Stimulated activated CD4-positive, alpha-beta T cell treated with anti-CD3 and anti-CD28 coated beads, Interleukin-1b, Interleukin-23, amount 100 ng/mL, for 48 hours (primary cell): ENCODE measurements around the gene DCLK2.
"Not testable (repeated sequence)": the region's sequence is repeated elsewhere in the genome, so short reads cannot be mapped to it uniquely, and the experiment has no call there.

Experiments used
- DNase-seq: peaks from one replicate; pipeline ENCODE4 v3.0.0-alpha.2; 2020

Gene DCLK2

DNA sequence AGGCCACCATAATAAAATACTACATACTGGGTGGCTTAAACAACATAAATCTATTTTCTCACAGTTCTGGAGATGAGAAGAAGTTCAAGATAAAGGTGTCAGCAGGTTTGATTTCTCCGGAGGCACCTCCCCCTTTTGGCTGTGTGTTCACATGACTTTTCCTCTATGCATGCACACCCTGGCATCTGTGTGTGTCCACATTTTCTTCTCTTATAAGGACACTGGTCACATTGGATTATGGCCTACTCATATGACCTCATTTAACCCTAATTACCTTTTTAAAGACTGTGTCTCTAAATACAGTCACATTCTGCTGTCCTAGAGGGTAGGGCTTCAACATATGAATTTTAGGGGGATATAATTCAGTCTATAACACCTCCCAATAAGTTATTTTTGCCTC is 79.8 kb downstream of the DCLK2 start:
- no peak for DNase-seq

GRCh38 chr4:150160473-150160872 is 82.2 kb downstream of the DCLK2 start:
- no peak for DNase-seq

DNA sequence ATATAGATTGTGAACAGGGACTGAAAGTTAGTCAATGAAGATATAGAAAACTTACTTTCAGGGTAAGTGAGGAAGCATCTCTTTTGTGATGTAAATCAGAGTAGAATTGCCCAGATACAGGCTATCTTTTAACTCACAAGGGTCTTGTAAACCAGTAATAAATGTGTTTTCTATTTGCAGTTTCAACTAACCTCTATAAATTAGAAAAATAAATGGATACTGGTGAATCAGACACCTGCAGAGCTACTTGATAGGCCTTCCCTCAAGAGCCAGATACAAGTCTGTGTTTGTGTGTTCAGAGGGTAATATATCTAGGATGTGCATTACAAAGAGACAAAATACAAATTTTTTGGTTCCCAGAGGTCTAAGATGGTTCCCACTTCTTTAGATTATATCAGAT is 82.9 kb downstream of the DCLK2 start:
- DNase-seq: no peak

GRCh38 chr4:150162020-150162419 is 83.8 kb downstream of the DCLK2 start:
- DNase-seq: not testable (repeated sequence)

DNA sequence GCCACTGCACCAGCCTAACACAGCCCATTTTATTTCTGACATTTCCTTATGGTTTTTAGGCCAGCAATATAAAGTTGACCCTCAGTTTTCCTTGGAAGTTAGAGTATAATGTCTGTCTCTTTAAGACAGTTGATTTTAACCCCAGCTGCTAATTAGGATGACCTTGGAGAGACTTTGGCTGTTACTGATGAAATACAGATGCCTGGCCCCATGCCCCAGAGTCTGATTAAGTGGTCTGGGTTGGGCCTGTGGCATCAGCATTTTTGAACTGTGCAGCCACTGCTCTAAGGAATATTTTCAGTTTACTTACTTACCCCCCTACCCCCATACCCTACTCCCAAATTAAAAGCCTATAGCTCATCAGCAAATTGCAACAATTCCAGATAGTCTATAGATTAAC is 85.8 kb downstream of the DCLK2 start:
- DNase-seq: no peak

DNA sequence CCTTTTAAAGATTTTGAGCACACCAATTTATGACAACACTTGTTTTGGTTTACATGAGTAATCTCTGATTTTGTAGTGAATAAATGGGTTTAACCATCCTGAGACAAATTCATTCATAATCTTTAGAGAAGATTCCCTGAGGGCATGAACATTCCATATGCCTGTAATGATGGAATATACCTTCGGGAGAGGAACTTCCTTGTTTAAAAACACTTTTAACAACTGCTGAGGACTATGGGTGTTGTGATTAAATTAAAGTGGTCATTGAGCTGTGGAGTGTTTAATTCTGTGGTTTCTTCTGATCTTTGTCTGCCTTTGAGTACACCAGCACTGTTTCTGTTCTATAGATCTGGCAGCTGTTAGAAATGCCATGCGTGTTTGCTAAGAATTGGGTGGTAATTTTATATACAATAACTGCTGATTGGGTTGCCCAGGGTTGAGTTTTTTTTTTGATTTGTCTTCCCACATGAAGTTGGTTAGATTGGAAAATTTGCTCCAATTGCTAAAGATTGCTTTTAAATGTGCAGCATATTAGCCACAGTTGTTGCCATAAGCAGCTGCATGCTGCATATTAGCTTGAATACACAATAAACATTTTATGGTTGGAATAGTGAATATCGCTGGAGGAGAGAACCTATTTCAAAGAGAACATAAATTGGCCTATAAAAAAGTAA is 86.8 kb downstream of the DCLK2 start:
- no peak for DNase-seq

DNA sequence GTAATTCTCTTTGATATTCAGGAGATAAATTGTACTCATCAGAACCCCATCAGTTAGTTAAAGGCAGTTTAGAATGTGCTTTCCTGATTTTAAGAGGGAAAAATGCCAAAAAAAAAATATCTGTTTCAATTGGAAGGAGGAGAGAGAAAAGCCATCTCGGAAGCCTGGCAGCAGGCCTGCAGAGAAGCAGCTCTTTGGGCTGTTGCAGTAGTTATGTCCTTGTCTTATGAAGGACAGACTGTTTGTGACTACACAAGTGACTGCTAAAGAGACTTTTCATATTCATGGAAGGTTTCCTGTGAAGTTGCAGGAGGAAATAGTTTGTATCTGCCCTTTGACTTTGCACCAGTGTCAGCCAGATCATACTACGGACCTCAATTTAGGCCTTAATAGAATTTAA is 88.8 kb downstream of the DCLK2 start:
- DNase-seq: no peak

GRCh38 chr4:150173432-150173861 is 95.2 kb downstream of the DCLK2 start:
- DNase-seq: no peak

DNA sequence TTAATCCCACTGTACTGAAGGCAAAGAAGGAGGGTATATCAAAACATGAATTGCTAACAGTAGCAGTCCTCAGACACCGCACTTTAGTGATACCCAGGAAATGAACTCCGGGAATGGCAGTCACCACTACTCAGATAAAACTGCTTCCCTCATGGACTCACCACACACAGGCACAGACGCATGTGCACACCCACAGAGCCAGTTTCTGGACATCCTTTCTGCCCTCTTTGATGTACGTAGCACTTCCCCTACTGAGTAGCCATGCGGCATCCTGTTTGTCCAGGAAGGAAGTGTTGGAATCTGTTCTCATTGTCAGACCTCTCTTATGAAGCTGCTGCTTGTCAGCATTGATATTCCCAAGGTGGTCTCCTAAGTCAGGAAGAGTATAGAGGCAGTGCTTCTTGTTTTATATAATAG is 95.7 kb downstream of the DCLK2 start:
- no peak for DNase-seq

- DNase-seq: no peak
Measured at GRCh38 chr4:150176547-150176946, 98.3 kb downstream of the DCLK2 start.

DNA sequence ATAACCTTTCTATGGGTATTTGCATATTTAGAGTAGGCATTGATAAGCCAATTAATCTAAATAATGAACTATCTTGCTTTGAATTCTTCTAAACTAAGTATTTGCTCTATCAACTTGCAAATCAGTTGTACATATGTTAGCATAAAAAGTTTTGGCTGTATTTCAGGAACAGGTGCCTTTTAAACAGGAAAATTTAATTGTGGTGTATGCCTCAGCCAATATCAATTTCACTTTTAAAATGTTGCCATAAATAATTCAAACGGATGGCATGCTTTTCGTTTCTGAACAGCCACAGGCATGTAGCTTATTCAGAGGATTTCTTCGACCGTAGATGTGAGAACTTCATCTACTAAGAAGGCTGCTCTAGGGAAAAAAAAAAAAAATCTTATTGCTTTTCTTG is 99.9 kb downstream of the DCLK2 start:
- no peak for DNase-seq

- no peak for DNase-seq
Measured at GRCh38 chr4:150181536-150181935, 103.3 kb downstream of the DCLK2 start.

GRCh38 chr4:150182794-150183193 is 104.5 kb downstream of the DCLK2 start:
- no peak for DNase-seq

- DNase-seq: not testable (repeated sequence)
Measured at GRCh38 chr4:150185033-150185432, 106.8 kb downstream of the DCLK2 start.

GRCh38 chr4:150192986-150193385 is 114.7 kb downstream of the DCLK2 start:
- no peak for DNase-seq

DNA sequence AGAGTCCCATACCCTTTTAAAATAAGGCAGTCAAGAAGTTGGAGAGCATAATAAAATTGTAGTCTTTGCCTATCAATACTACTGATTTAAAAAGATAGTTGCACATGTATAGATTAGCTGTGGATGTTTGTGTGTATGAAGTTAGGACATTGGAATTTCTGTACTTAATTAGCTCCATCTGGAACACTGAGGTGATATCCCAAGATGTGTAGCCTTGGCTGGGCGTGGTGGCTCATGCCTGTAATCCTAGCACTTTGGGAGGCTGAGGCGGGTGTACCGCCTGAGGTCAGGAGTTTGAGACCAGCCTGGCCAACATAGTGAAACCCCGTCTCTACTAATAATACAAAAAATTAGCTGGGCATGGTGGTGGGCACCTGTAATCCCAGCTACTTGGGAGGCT is 119.0 kb downstream of the DCLK2 start:
- DNase-seq: not testable (repeated sequence)

DNA sequence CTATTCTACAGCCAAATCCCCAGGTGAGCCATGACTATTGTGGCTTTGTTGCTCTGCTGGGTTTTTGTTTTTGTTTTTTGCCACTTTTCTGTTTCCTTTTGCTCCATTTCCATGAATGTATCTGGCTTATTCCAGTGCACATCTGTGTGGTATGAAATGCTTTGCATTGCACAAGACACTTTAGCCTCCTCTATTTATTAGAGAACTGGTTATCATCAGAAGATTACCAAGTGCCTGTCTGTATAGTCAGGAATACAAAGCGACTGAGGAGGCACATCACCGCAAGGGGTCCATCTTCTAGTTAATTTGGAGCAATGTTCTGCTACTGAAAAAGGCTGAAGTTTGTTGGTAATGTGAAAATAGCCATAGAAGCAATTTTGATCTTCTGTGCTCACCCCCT is 120.8 kb downstream of the DCLK2 start:
- DNase-seq: no peak

DNA sequence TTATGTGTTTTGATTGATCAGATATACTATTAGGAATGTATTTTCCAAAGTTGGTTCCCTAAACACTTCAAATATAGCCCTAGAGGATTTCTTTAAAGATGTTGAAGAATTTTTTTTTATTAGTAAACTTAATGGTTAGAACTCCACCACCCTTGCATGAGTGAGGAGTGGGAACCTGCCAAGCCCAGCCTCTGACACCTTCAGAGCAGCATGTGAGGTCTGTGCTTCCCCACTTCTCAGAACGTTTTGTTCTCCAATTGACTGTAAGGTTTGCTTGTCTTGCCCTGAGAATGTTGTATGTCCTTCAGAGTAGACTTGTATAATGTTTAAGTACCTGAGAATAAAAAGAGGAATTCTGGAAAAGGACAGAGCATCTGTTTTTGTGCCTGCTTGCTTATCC is 126.8 kb downstream of the DCLK2 start:
- DNase-seq: no peak

GRCh38 chr4:150206265-150206664 is 128.0 kb downstream of the DCLK2 start:
- no peak for DNase-seq

DNA sequence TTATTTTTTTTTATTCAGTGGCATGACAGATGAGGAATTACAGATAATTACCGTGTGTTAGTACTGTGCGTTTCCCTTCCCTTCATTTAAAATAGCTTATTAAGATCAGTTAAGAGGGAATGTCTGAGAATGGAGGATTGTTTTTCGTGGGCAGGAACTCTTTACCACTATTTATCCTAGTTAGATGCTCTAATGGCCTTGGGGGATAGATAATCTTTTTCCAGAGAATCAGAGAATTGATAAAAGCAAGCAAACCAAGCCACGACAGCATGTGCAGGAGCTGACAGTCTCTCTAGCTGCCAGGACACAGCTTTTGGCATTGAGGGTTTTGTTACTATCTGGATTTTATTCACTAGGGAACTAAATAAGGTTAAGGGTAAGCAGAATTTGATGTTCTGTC is 128.7 kb downstream of the DCLK2 start:
- DNase-seq: no peak

DNA sequence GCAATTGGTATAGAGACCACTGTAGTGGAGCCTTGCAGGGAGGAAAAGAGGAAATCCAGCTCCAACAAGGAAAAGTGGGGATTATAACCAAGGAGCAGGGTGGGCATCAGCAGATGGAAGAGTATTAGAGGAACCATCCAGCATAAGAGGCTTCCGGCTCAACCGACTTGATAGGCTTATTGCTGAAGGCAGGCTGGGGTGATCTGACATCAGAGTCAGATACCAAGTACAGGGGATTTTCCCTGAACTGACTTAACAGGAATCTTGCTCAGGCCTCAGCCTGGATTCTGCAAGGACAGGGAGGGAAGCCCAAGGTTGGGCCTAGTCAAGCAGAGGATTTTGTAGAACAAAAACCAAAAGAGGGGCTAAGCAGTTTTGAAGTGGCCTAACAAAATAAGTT is 129.6 kb downstream of the DCLK2 start:
- no peak for DNase-seq

- peak; percentile 10 for DNase-seq
Measured at GRCh38 chr4:150209140-150209829, 131.0 kb downstream of the DCLK2 start.

- DNase-seq: no peak
Measured at GRCh38 chr4:150211016-150211415, 132.8 kb downstream of the DCLK2 start.

DNA sequence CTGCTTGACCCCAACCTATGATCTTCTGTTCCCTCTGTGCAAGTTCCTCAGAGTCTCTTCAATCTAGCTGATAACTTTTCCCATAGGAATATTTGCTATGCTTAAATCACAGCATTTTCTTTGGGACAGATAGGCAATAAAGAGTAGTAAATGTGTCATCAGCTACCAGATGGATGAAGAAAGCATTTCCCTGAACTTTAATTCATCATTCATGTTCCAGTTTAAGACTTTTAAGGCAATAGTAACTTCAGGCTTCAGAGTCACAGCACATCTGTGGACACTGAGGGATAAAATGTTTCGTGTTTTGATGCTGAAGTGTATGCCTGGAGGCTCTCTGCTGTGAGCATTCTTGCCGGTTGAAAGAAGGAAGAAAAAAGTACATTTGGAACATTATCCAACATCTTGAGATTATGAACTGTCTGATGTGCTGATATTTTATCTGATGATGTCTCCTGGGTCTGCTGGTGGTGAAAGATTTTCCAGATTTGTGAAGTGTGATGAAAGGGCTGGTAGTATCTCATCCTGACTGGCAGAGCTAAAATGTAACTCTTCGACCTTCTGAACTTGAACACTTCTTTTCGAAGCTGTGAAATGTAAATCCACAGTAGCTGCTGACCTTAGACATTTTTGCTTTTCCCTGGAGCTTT is 133.7 kb downstream of the DCLK2 start:
- DNase-seq: no peak
